Muscle of leg (tissue), 9 donors: ENCODE data around the gene ZNF37A. TPM values are rescaled to one million over a fixed set of nuclear protein-coding genes. Genes with fewer than 3 reads are reported as not detected.

Experiments used
- polyA plus RNA-seq, 8 donors: library from polyadenylated mRNA; unstranded; fragments of 120-200 nt; gene quantifications; one replicate each; pipeline versions ENCODE4 v1.2.1 to v1.2.3, GENCODE V29; 2013; ENCODE audit warnings: inconsistent platforms in 1 of 8, low replicate concordance in 1 of 8; ENCODE audit not compliant: insufficient read length in 8 of 8, insufficient read depth in 1 of 8
- total RNA-seq: library from RNA; stranded (reverse); fragments of 120-200 nt; gene quantifications from one replicate; pipeline ENCODE4 v1.2.4, GENCODE V29; 2013

Gene ZNF37A
- total and polyA plus RNA-seq, 9 donors = 6.3 to 12.2 (median 8.5) TPM

Other genes starting within 250 kb of the ZNF37A start
- 17.2 TPM for gene ZNF248, start 236.7 kb upstream of the ZNF37A start, total RNA-seq
- 10 to 100 TPM; 14.4 to 20.2 (median 16.9) TPM for gene ZNF248, start 236.7 kb upstream of the ZNF37A start, polyA plus RNA-seq
- 15.6 TPM for gene ZNF25, start 117.7 kb upstream of the ZNF37A start, total RNA-seq
- 10 to 100 TPM in 7 of 8 donors, 1 to 10 TPM in 1; 8.8 to 13.5 (median 11.6) TPM for gene ZNF25, start 117.7 kb upstream of the ZNF37A start, polyA plus RNA-seq
- 21.7 TPM for gene ZNF33A, start 83.7 kb upstream of the ZNF37A start, total RNA-seq
- gene ZNF33A, start 83.7 kb upstream of the ZNF37A start, polyA plus RNA-seq = 10 to 100 TPM; 10.4 to 17.9 (median 14.4) TPM